ENCODE measurements around the gene OR51Q1.

Gene OR51Q1

GRCh38 chr11:5421811-5422210 lies at the start of gene OR51Q1:
Gene OR51Q1 (plus strand): TSS chr11:5422111. CDS start chr11:5422201, 90 bp downstream.
- DNase-seq (ENCODE audit: low read depth, low spot score) = no peak

- no peak for DNase-seq (ENCODE audit: low read depth, low spot score)
Observed at GRCh38 chr11:5380740-5381342, 41.1 kb upstream of the OR51Q1 start.

GRCh38 chr11:5383576-5383975 lies 38.3 kb upstream of the OR51Q1 start, which contains the start of gene OR51M1:
Gene OR51M1 (plus strand): TSS chr11:5383812. CDS start chr11:5389399, 5,587 bp downstream.
- DNase-seq (ENCODE audit: low read depth, low spot score) = no peak

- DNase-seq (ENCODE audit: low read depth, low spot score) = no peak
Observed at GRCh38 chr11:5384335-5384734, 37.6 kb upstream of the OR51Q1 start.

GRCh38 chr11:5390210-5390609 lies 31.7 kb upstream of the OR51Q1 start:
- DNase-seq (ENCODE audit: low read depth, low spot score) = no peak

- no peak for DNase-seq (ENCODE audit: low read depth, low spot score)
Observed at GRCh38 chr11:5394091-5394490, 27.8 kb upstream of the OR51Q1 start.

GRCh38 chr11:5398936-5399335 lies 23.0 kb upstream of the OR51Q1 start:
- DNase-seq (ENCODE audit: low read depth, low spot score) = no peak

GRCh38 chr11:5405173-5405572 lies 16.7 kb upstream of the OR51Q1 start:
- no peak for DNase-seq (ENCODE audit: low read depth, low spot score)

GRCh38 chr11:5420993-5421392 lies 918 bp upstream of the OR51Q1 start:
- no peak for DNase-seq (ENCODE audit: low read depth, low spot score)

- DNase-seq (ENCODE audit: low read depth, low spot score) = no peak
Observed at GRCh38 chr11:5423131-5423530, 1.2 kb downstream of the OR51Q1 start.

- no peak for DNase-seq (ENCODE audit: low read depth, low spot score)
Observed at GRCh38 chr11:5441414-5441813, 19.5 kb downstream of the OR51Q1 start, which contains the start of gene OR51I1. Gene OR51I1 (minus strand): TSS chr11:5441514. CDS start chr11:5441514, 0 bp downstream.

- DNase-seq (ENCODE audit: low read depth, low spot score) = no peak
Observed at GRCh38 chr11:5443835-5444393, 22.0 kb downstream of the OR51Q1 start.

GRCh38 chr11:5449023-5449422 lies 27.1 kb downstream of the OR51Q1 start, which contains the start of gene OR51I2:
Gene OR51I2 (plus strand): TSS chr11:5449323. CDS start chr11:5453489, 4,166 bp downstream.
- no peak for DNase-seq (ENCODE audit: low read depth, low spot score)

- DNase-seq (ENCODE audit: low read depth, low spot score) = no peak
Observed at GRCh38 chr11:5449432-5449831, 27.5 kb downstream of the OR51Q1 start.

- no peak for DNase-seq (ENCODE audit: low read depth, low spot score)
Observed at GRCh38 chr11:5460983-5461621, 39.2 kb downstream of the OR51Q1 start.

- no peak for DNase-seq (ENCODE audit: low read depth, low spot score)
Observed at GRCh38 chr11:5467527-5467926, 45.6 kb downstream of the OR51Q1 start.

Data from activated naive CD8-positive, alpha-beta T cell treated with anti-CD3 and anti-CD28 coated beads, Interleukin-2, amount 50 U/mL, for 16 hours (primary cell).